Measurements from ENCODE around the gene MS4A15.
"Not testable (repeated sequence)": the region's sequence is repeated elsewhere in the genome, so short reads cannot be mapped to it uniquely, and the experiment has no call there.

MS4A15 gene

DNA sequence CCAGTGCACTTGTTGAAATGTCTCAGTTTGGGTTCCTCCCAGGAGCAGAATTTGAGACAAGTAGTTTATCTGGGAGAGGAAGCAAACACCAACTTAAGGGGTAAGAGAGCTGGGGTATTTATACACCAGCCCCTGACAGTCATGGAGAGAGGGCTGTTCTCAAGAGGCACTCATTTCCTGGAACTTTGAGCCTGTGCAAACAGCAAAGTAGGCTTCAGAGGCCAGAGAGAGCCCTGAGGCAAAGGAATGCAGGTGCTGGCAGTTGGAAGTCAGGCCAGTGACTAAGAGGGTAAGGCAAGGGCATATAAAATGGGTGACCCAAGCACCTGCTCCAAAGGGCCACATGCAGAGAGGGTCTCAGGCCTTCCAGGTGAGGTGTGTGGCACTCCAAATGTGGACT lies 16.1 kb upstream of the MS4A15 start:
- Histone ChIP-seq H3K9me3 (ENCODE audit: control insufficient read depth, insufficient read depth, low read length) (no peaks in the 10 kb centered on the region), H3K9ac (ENCODE audit: low read depth, low read length) (no peak overlapping the region), H3K36me3 (ENCODE audit: insufficient read depth, low read length) (no peaks in the 10 kb centered on the region), H3K4me1 (ENCODE audit: insufficient read depth, low read length) (no peaks in the 10 kb centered on the region; the same call in 1 of the 2 replicates)

GRCh38 chr11:60741421-60741820 lies 15.2 kb upstream of the MS4A15 start:
- Histone ChIP-seq H3K4me1 (ENCODE audit: insufficient read depth, low read length) (no peaks in the 10 kb centered on the region; the same call in 1 of the 2 replicates), H3K9me3 (ENCODE audit: control insufficient read depth, insufficient read depth, low read length) (no peaks in the 10 kb centered on the region), H3K36me3 (ENCODE audit: insufficient read depth, low read length) (no peaks in the 10 kb centered on the region), H3K9ac (ENCODE audit: low read depth, low read length) (no peak overlapping the region)

GRCh38 chr11:60743058-60743457 lies 13.6 kb upstream of the MS4A15 start:
- H3K9ac ChIP-seq (ENCODE audit: low read depth, low read length), result no peak overlapping the region
- H3K9me3 ChIP-seq (ENCODE audit: control insufficient read depth, insufficient read depth, low read length), result no peaks in the 10 kb centered on the region
- H3K36me3 ChIP-seq (ENCODE audit: insufficient read depth, low read length), result no peaks in the 10 kb centered on the region
- H3K4me1 ChIP-seq (ENCODE audit: insufficient read depth, low read length), result no peaks in the 10 kb centered on the region; the same call in 1 of the 2 replicates

DNA sequence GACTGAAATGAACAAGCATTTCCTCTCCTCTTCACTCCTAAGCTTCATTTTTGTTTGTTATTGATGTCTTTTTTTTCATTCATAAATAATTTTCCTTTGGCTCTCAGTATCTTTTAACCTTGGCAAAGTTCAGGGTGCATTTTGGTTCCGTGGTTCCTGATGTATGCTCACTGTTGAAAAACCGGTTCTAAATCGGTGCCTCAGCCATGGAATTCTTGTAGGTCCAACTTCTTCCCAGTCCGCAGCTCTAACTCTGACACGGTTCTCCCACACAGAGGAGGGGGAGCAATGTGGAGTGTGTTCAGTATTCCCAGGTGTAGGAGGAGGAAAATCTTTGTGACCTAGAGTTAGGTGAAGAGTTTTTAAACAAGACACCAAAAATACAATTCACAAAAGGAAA lies 12.6 kb upstream of the MS4A15 start:
- Histone ChIP-seq H3K9me3 (ENCODE audit: control insufficient read depth, insufficient read depth, low read length) (no peaks in the 10 kb centered on the region), H3K4me1 (ENCODE audit: insufficient read depth, low read length) (no peaks in the 10 kb centered on the region; the same call in 1 of the 2 replicates), H3K36me3 (ENCODE audit: insufficient read depth, low read length) (no peaks in the 10 kb centered on the region), H3K9ac (ENCODE audit: low read depth, low read length) (no peak overlapping the region)

- no peak overlapping the region for H3K9ac ChIP-seq (ENCODE audit: low read depth, low read length)
- H3K9me3 ChIP-seq (ENCODE audit: control insufficient read depth, insufficient read depth, low read length), result no peaks in the 10 kb centered on the region
- H3K36me3 ChIP-seq (ENCODE audit: insufficient read depth, low read length), result no peaks in the 10 kb centered on the region
- no peaks in the 10 kb centered on the region; the same call in 1 of the 2 replicates for H3K4me1 ChIP-seq (ENCODE audit: insufficient read depth, low read length)
These were observed 9.3 kb upstream of the MS4A15 start for GRCh38 chr11:60747359-60747873.

DNA sequence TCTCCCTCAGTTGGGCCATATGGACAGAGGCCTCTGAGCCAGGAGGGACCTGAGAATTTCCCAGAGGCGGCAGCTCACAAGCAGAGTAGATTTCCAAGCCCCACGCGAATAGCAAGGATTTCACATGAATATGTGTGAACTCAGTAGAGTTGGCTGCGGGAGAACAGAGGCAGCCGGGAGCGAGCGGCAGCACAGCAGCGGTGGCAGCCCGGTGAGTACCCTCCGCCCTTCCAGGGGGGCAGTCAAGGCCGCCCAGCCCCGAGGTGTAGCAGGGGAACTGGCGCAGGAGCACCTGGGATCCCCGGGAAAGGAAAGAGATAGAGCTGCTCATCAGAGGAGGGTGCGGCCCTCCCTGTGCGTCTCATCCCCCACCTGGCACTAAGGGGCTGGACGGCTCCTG lies 8.4 kb upstream of the MS4A15 start:
- Histone ChIP-seq H3K4me1 (ENCODE audit: insufficient read depth, low read length) (no peaks in the 10 kb centered on the region; the same call in 1 of the 2 replicates), H3K9me3 (ENCODE audit: control insufficient read depth, insufficient read depth, low read length) (no peaks in the 10 kb centered on the region), H3K36me3 (ENCODE audit: insufficient read depth, low read length) (no peaks in the 10 kb centered on the region), H3K9ac (ENCODE audit: low read depth, low read length) (no peak overlapping the region)

DNA sequence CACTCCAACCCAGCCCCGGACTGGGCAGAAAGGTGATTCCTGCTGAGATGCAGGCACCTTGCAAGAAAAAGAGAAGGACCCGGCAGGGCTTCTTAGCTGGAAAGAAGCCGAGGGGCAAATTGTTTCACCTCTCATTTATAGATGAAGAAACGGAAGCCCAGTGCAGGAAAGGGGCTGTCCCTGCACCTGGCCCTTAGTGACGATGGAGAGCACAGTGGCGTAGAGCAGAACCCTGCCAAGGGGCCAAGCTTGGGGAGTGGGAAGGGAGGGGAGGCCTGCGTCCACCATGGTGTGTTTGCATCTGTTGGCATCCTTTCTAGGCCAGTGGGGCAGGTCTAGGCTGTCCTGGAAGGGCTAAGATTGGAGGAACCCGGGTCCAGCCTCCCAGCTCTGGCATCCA lies 7.8 kb upstream of the MS4A15 start:
- no peaks in the 10 kb centered on the region for H3K36me3 ChIP-seq (ENCODE audit: insufficient read depth, low read length)
- H3K9ac ChIP-seq (ENCODE audit: low read depth, low read length), result no peak overlapping the region
- no peaks in the 10 kb centered on the region for H3K9me3 ChIP-seq (ENCODE audit: control insufficient read depth, insufficient read depth, low read length)
- no peaks in the 10 kb centered on the region; the same call in 1 of the 2 replicates for H3K4me1 ChIP-seq (ENCODE audit: insufficient read depth, low read length)

DNA sequence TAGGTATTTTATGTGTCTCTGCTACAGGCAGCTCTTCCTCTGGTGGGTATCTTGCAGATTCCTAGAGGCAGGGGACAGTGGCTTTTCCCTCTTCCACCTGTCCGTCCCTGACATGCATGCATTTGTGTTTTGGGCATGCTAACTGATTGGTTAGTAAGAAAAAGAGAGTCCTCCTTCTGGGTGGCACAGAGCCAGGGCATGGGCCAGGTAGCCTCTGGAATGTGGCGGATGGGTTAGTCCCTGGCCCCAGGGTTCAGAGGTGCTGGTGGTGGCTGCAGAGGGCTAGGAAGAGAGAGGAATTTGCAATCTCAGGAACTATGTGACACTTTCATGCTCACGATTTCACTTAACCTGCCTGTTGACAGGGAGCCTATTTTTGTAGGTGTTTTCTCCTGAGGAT lies 5.8 kb upstream of the MS4A15 start:
- Histone ChIP-seq H3K36me3 (ENCODE audit: insufficient read depth, low read length) (no peaks in the 10 kb centered on the region), H3K9ac (ENCODE audit: low read depth, low read length) (no peak overlapping the region)

GRCh38 chr11:60753309-60753708 lies 3.4 kb upstream of the MS4A15 start:
- H3K4me1 ChIP-seq (ENCODE audit: insufficient read depth, low read length), result 0 out of 2 replicates have a peak, but pooled peaks cover 3% of the 10 kb centered on the region
- no peak overlapping the region for H3K9ac ChIP-seq (ENCODE audit: low read depth, low read length)
- H3K36me3 ChIP-seq (ENCODE audit: insufficient read depth, low read length), result no peaks in the 10 kb centered on the region
- no peaks in the 10 kb centered on the region for H3K9me3 ChIP-seq (ENCODE audit: control insufficient read depth, insufficient read depth, low read length)

More for the DNA sequence above, 5.8 kb upstream of the MS4A15 start:
- no peaks in the 10 kb centered on the region for H3K4me1 ChIP-seq (ENCODE audit: insufficient read depth, low read length)
- no peaks in the 10 kb centered on the region for H3K9me3 ChIP-seq (ENCODE audit: control insufficient read depth, insufficient read depth, low read length)

DNA sequence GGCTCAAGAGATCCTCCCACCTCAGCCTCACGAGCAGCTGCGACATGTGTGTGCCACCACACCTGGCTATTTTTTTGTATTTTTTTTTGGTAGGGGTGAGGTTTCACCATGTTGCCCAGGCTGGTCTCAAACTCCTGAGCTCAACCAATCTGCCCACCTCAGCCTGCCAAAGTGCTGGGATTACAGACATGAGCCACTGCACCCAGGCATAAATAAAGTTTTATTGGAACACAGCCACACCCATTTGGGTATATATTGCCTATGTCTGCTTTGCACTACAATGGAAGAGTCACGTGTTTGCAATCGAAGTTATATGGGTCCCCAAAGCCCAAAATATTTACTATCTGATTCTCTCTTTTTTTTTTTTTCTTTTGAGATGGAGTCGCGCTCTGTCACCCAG lies 1.8 kb upstream of the MS4A15 start:
- H3K9me3 ChIP-seq (ENCODE audit: control insufficient read depth, insufficient read depth, low read length), result no peaks in the 10 kb centered on the region
- no peaks in the 10 kb centered on the region for H3K36me3 ChIP-seq (ENCODE audit: insufficient read depth, low read length)
- H3K4me1 ChIP-seq (ENCODE audit: insufficient read depth, low read length), result 0 out of 2 replicates have a peak, but pooled peaks cover 3% of the 10 kb centered on the region
- no peak overlapping the region for H3K9ac ChIP-seq (ENCODE audit: low read depth, low read length)

GRCh38 chr11:60757231-60757800 lies 649 bp downstream of the MS4A15 start:
- Histone ChIP-seq H3K9ac (ENCODE audit: low read depth, low read length) (no peak overlapping the region), H3K36me3 (ENCODE audit: insufficient read depth, low read length) (no peaks in the 10 kb centered on the region), H3K9me3 (ENCODE audit: control insufficient read depth, insufficient read depth, low read length) (no peaks in the 10 kb centered on the region), H3K4me1 (ENCODE audit: insufficient read depth, low read length) (0 out of 2 replicates have a peak, but pooled peaks cover 3% of the 10 kb centered on the region)

DNA sequence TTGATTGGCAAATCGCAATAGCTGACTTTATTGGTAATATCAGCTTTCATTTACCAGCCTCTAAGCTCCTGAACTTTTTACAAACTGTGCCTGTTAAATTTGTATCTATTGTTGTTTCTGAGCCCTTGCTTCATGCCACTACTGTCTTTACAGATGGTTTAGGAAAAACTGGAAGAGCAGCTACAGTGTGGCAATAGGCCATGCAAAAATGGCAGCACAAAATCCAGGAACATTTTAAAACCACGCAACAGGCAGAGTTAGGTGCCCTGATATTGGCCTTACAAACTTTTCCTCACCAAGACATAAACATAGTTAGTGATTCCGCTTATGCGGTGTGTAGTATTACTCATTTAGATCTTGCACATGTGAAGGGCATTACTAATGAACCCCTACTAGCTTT lies 2.0 kb downstream of the MS4A15 start:
- not testable (repeated sequence) for H3K36me3 ChIP-seq (ENCODE audit: insufficient read depth, low read length); H3K9me3 ChIP-seq (ENCODE audit: control insufficient read depth, insufficient read depth, low read length); H3K4me1 ChIP-seq (ENCODE audit: insufficient read depth, low read length); H3K9ac ChIP-seq (ENCODE audit: low read depth, low read length)

GRCh38 chr11:60759438-60760225 lies 3.0 kb downstream of the MS4A15 start:
- not testable (repeated sequence) for H3K9ac ChIP-seq (ENCODE audit: low read depth, low read length); H3K4me1 ChIP-seq (ENCODE audit: insufficient read depth, low read length); H3K36me3 ChIP-seq (ENCODE audit: insufficient read depth, low read length); H3K9me3 ChIP-seq (ENCODE audit: control insufficient read depth, insufficient read depth, low read length)

- H3K9ac ChIP-seq (ENCODE audit: low read depth, low read length), result no peak overlapping the region
- no peaks in the 10 kb centered on the region for H3K9me3 ChIP-seq (ENCODE audit: control insufficient read depth, insufficient read depth, low read length)
- H3K4me1 ChIP-seq (ENCODE audit: insufficient read depth, low read length), result peaks cover 2% of the 10 kb centered on the region; the same call in 1 of the 2 replicates
- H3K36me3 ChIP-seq (ENCODE audit: insufficient read depth, low read length), result no peaks in the 10 kb centered on the region
These were observed 4.9 kb downstream of the MS4A15 start for GRCh38 chr11:60761436-60762190.

Data from ES-I3 (cell line).